ENCODE measurements around the gene GLRX3. TPM values are rescaled to one million over a fixed set of nuclear protein-coding genes. Genes with fewer than 3 reads are reported as not detected.

Gene GLRX3
- total and polyA plus RNA-seq, 2 donors (not counting 3 experiments of a cell fraction or from before 2014, with no cell fraction given), result 71.6 to 132 TPM

GRCh38 chr10:130224228-130224627, 88.0 kb downstream of the GLRX3 start:
- dilution Hi-C loops (cut with MboI; ENCODE audit: extremely low pct_ligation_motif_present, low sequenced_read_pairs) (no loop called here), intact Hi-C loops (cut with micrococcal nuclease) (no loop called here)
- Histone ChIP-seq H4K20me1 (replicated peaks; ENCODE audit: control insufficient read depth, extremely low read depth, insufficient read depth, low read length) (no peaks in the 10 kb centered on the region), H2AFZ (ENCODE audit: low read depth, low read length) (no peak overlapping the region), H3K27ac (ENCODE audit: insufficient read depth, low read depth, low read length) (no peak overlapping the region), H3K36me3 (ENCODE audit: control insufficient read depth in 2 of 2, extremely low read depth in 1 of 2, insufficient read depth in 2 of 2, low read length in 2 of 2) (no peaks in the 10 kb centered on the region), H3K27me3 (ENCODE audit: control insufficient read depth in 2 of 2, insufficient read depth in 2 of 2, low read length in 2 of 2) (no peaks in the 10 kb centered on the region), H3K4me3 (replicated peaks in 1 of 3; ENCODE audit: insufficient read depth in 1 of 3, low read depth in 1 of 3, low read length in 3 of 3) (no peak overlapping the region), H3K9ac (replicated peaks; ENCODE audit: extremely low read depth, insufficient read depth, low read length) (no peak overlapping the region), H3K4me2 (ENCODE audit: insufficient read depth, low read length) (no peak overlapping the region), H3K79me2 (ENCODE audit: control insufficient read depth, insufficient read depth, low read length) (no peaks in the 10 kb centered on the region), H3K4me1 (ENCODE audit: control insufficient read depth, extremely low read depth, insufficient read depth, low read length) (no peaks in the 10 kb centered on the region), H3K9me3 (replicated peaks; ENCODE audit: control insufficient read depth, insufficient read depth, low read length) (no peaks in the 10 kb centered on the region), H3K9me1 (replicated peaks; ENCODE audit: control insufficient read depth, extremely low read depth, insufficient read depth, low read length) (no peaks in the 10 kb centered on the region)
- FAIRE-seq (no peak), DNase-seq (ENCODE audit: low read depth, low spot score) (no peak)
- no peak for TF ChIP-seq MYC (IDR thresholded peaks at IDR 0.05; ENCODE audit: low read depth, low read length)
- no peak for TF ChIP-seq POLR2AphosphoS5 (IDR thresholded peaks at IDR 0.05; ENCODE audit: insufficient read depth, low read depth, low read length)
- no peak for TF ChIP-seq CTCF (IDR thresholded peaks at IDR 0.05; ENCODE audit: extremely low read depth in 1 of 2, insufficient read depth in 1 of 2, low read depth in 1 of 2, low read length in 2 of 2)
- no TSS peak for BruUV-seq (replicated peaks)
- ChIA-PET POLR2A (no interaction called here), CTCF (interaction anchor here (0.6 kb wide), 1 partner anchor 123 kb away, joined by 3 read pairs; no protein-coding TSS in a partner anchor)

GRCh38 chr10:130226012-130226411, 89.8 kb downstream of the GLRX3 start:
- H3K9me3 ChIP-seq (replicated peaks; ENCODE audit: control insufficient read depth, insufficient read depth, low read length), result no peaks in the 10 kb centered on the region
- H3K36me3 ChIP-seq (ENCODE audit: control insufficient read depth in 2 of 2, extremely low read depth in 1 of 2, insufficient read depth in 2 of 2, low read length in 2 of 2), result no peaks in the 10 kb centered on the region
- no TSS peak for BruUV-seq (replicated peaks)
- no peaks in the 10 kb centered on the region for H4K20me1 ChIP-seq (replicated peaks; ENCODE audit: control insufficient read depth, extremely low read depth, insufficient read depth, low read length)
- H3K79me2 ChIP-seq (ENCODE audit: control insufficient read depth, insufficient read depth, low read length), result no peaks in the 10 kb centered on the region
- intact Hi-C loops (cut with micrococcal nuclease) (no loop called here), dilution Hi-C loops (cut with MboI; ENCODE audit: extremely low pct_ligation_motif_present, low sequenced_read_pairs) (no loop called here)
- no peaks in the 10 kb centered on the region for H3K9me1 ChIP-seq (replicated peaks; ENCODE audit: control insufficient read depth, extremely low read depth, insufficient read depth, low read length)
- no peak for TF ChIP-seq EZH2 (IDR thresholded peaks at IDR 0.05; ENCODE audit: borderline replicate concordance, low read depth, low read length, severe bottlenecking)
- no peak for TF ChIP-seq FOS (IDR thresholded peaks at IDR 0.05; ENCODE audit: borderline replicate concordance, insufficient read depth, low read length)
- no peak for TF ChIP-seq CTCF (IDR thresholded peaks at IDR 0.05; ENCODE audit: extremely low read depth in 1 of 2, insufficient read depth in 1 of 2, low read depth in 1 of 2, low read length in 2 of 2)
- no peak for TF ChIP-seq MYC (IDR thresholded peaks at IDR 0.05; ENCODE audit: low read depth, low read length)
- TF ChIP-seq GATA2 (IDR thresholded peaks at IDR 0.05; ENCODE audit: insufficient read depth, insufficient read length, low read depth, low read length), result no peak
- TF ChIP-seq JUN (IDR thresholded peaks at IDR 0.05; ENCODE audit: borderline replicate concordance, insufficient read depth, insufficient read length, low read depth), result no peak
- no peak for TF ChIP-seq POLR2AphosphoS5 (IDR thresholded peaks at IDR 0.05; ENCODE audit: insufficient read depth, low read depth, low read length)
- no peak for TF ChIP-seq POLR2A (IDR thresholded peaks at IDR 0.05; ENCODE audit: low read depth, low read length)
- no peak overlapping the region for H3K4me3 ChIP-seq (replicated peaks in 1 of 3; ENCODE audit: insufficient read depth in 1 of 3, low read depth in 1 of 3, low read length in 3 of 3)
- H3K4me2 ChIP-seq (ENCODE audit: insufficient read depth, low read length), result no peak overlapping the region
- no peak for FAIRE-seq
- no peak for DNase-seq (ENCODE audit: low read depth, low spot score)
- no peak overlapping the region for H3K27ac ChIP-seq (ENCODE audit: insufficient read depth, low read depth, low read length)
- no peak overlapping the region for H2AFZ ChIP-seq (ENCODE audit: low read depth, low read length)
- ChIA-PET CTCF (no interaction called here), POLR2A (no interaction called here)
- no peak overlapping the region for H3K9ac ChIP-seq (replicated peaks; ENCODE audit: extremely low read depth, insufficient read depth, low read length)
- H3K4me1 ChIP-seq (ENCODE audit: control insufficient read depth, extremely low read depth, insufficient read depth, low read length), result no peaks in the 10 kb centered on the region
- no peaks in the 10 kb centered on the region for H3K27me3 ChIP-seq (ENCODE audit: control insufficient read depth in 2 of 2, insufficient read depth in 2 of 2, low read length in 2 of 2)

Data from endothelial cell of umbilical vein (primary cell).